ENCODE data around the gene EPB41L2.

EPB41L2 gene

DNA sequence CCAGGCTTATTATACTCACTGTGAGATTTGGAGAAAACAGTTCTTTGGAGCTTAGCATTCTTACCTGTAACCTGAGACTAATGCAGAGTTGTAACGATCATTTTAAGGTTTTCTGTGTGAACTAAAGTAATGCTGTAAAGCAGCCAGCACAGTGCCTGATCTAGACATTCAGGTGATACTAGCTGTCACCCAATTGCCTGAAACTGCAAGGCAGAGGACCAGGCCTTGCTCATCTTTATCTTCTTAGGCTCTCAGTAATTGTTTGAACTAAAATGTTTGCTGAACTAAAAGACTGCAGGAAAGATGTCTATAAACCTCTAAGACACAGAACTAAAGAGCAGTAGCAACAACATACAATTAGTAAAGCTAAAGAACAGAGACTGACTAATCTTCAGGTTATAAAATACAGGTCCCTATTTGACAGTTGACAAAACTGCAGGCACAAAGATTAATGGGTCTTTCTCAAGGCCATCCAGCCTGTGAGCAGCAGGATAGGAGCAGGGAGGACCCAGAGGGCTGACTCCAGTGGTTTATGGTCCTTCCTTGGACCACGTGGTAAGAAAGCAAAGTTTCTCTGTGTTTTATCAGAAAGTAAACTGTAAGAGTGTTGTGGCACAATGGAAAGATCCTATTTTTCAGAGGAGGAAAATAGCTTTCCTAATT lies 204.4 kb downstream of the EPB41L2 start:
- DNase-seq: no peak

DNA sequence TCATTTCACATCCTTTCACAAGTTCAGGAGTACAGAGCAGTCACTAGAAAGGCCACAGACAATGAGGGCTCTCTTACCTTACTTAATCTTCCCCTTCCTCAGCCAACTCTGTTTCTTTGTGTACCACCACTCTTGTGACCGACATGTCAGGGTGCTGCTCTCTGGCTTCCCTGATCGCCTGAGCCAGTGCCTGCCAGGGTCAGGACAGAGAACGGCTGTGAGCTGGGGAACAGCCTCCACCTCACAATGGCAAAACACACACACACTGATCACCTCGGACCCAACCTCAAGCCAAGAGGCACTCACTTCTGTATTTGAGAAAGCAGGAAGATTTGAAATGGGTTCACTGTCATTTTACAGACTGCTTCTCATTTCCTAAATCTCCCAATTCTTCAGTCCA lies 205.0 kb downstream of the EPB41L2 start:
- no peak for DNase-seq

DNA sequence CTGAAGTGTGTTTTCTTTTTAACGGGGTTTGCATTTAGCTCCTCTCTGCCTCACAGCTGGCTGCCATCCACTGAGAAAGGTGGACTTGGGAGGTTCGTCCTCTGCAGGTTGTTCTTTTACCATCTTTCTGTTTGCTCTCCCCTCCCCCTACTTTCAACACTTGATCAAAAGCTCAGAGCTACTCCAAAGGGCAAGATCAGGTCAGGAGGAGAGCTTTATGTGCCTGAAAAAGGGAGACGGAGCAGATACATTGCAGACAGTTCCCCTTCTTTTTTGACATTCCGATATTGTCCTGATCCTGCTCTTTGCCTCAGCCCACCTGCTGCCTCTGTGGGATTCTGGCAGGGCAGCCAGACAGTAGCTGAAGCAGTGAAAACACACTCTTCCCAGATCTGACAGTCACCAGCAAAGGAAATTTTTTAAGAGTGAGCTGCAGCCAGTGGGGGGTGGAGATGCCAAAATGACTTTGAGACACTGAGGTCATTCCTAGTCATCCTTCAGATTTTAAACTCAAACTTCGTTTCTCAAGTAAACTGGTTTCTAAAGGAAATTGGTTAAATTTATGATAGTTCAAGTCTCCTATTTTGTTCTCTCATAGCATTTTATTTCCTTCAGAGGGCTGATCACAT lies 209.4 kb downstream of the EPB41L2 start:
- no peak for DNase-seq

DNA sequence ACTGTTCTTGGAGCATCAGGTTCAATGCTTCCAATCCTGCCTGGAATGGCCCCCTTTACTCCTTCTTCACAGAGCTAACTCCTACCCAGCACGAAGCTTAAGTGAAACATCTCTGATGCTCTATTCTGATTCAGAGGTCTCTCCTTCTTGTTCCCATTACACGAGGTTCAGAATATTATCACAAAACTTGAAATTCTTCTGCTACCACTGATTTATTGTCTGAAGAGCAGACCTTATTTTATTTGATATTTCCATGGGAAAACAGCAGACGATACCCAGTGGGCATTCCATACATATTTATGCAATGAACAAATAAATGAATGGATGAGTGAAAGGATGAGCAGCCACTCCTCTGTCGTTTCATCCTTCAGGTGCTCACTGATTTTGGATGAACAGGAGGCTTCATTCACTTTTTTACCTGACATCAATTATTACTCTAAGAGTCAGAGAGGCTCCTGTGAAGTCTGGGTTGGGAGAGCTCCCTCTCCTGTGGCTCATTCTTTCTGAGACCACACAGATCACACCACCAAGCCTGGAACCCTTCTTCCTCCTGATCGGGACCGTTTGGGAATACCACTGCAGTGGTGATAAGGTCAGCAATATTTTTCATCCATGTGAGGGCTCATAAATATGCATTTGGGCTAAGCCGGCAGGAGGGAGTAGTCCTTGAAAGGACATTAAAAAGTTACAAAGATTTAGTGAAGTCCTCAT lies 210.0 kb downstream of the EPB41L2 start:
- no peak for DNase-seq

DNA sequence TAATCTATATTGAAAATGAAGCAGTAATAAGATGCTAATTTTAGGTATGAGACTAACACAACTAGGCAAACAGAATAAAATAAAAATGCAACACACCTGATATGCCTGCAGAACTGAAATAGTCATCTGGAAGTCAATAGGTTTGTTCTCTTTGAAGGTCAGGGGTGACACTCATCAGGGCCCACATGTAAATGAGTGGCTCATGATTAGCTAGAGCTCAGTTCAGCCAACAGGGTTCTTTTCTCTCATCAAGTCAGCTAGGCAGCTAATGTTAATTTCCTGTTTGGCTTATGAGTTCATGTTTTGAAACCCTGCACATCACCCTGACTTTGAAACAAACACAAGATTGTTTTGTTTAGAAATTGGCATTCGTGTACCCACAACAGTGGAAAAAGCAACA lies 212.0 kb downstream of the EPB41L2 start:
- DNase-seq: no peak

DNA sequence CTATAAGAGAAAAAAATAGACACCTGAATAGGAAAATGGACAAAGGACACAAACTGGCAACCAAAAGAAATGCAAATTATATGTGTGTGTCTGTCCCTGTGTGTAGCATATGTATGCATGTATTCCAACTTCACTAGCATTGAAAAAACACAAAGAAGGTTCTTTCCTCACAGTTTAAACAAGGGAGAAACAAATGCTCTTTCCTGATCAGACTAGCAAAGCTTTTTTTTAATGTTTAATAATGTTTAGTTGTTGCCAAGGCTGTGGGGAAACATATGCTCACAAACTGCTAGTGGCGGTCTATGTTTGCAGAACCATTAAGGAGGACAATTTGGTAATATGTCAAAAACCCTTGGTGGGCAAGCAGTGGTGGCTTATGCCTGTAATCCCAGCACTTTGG lies 213.5 kb downstream of the EPB41L2 start:
- no peak for DNase-seq

DNA sequence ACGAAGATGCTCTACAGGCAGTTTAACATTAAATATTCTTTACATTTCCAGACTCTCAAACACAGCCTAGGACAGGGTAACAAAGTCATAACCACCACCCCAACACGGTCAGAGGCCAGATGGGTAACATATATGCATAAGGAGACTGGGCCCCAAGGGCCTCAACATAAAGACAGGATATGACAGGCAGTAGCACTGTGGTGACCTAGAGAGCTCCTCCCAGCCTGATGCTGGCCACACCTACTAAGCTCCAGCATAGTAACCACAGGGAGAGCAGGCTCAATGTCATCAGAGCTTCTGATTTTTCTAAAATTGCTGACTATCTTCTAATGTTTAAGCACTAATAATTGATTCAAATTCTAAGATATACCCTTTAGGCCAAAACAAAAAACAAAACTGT lies 214.1 kb downstream of the EPB41L2 start:
- no peak for DNase-seq

DNA sequence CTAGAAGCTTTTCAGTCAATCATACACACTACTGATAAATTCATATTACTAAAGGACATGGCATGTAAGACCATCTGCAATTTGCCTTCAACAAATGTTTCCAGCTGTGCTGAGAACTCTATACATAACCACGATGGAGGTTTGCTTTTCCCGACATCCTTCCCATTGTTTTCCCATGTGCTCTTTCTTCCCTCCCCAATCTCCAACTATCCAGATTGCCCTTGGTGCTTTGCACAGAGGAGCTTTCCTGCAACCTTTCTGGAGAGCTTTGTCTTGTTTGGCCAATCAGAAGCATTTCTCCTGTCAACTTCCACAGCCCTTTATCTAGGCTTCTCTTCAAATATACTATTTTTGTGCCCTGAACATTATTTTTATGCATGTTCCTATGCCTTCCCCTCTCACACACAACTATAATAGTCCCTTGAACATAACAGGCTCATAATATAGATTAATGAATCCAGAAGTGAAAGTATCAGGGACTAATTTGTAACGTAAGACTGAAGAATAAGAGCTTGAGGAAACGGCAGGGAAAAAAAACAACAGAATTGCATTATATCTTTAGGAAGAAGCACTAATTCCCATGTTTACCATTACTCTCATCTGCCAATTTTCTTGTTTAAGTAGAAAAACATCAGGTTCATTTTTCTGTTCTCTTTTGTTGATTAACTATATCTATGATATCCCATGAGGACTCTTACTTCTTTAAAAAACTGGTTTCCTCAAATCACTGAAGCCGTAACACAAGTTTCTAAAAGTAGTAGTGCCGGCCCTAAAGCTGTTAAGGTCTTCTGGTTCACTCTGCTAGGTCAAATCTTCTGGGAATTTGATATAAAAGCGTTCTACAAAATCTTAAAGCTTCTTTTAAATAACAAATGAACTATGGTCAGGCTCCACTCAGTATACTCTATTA lies 215.8 kb downstream of the EPB41L2 start:
- no peak for DNase-seq

DNA sequence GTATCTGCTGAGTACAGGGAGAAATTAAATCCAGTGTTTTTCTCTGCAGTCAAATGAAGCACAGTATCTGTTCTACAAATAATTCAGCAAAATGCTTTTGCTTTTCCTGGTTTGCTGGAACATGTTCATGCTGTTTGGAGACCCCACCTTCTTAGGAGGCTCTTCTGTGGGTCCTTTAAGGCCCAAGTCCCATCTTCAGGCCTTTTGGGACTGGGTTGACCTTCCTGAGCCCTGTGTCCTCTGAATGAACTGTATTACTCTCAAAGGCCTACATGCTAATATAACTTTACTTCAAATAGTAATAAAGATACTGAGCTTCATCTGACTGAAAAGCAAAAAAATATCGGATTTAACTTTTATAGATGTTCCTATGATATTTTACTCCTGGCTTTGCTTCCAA lies 216.5 kb downstream of the EPB41L2 start:
- no peak for DNase-seq

DNA sequence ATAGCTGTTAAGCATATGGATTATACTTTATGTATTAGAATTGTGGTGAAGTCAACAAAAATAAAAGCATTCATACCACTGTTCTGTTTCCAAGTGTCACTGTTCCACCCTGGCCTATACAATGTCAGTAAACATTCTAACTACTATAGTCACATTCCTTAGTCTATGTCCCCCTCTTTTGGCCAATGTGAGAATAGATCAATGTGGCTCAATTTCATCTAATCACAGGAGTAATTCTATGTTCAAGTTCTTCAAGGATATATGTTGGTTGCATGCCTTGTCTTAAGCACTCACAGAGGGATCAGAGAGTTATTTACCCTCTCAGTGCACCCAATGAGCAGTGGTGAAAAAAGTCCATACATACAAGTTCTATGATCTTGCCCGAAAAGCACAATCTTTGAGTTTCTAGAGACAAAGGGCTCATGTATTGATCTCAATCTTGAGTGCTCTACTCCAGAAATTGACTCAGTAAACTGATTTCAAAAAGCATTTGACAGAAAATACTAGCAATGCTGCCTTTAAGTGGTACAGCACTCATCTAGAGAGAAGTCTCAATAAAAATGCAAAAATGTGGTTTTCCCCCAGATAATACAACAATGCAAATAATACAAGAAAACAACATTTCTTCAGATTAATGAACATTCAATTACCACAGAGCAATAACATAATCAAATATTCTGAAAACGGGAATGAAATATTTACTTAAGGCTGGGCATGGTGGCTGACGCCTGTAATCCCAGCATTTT lies 219.3 kb downstream of the EPB41L2 start:
- no peak for DNase-seq

DNA sequence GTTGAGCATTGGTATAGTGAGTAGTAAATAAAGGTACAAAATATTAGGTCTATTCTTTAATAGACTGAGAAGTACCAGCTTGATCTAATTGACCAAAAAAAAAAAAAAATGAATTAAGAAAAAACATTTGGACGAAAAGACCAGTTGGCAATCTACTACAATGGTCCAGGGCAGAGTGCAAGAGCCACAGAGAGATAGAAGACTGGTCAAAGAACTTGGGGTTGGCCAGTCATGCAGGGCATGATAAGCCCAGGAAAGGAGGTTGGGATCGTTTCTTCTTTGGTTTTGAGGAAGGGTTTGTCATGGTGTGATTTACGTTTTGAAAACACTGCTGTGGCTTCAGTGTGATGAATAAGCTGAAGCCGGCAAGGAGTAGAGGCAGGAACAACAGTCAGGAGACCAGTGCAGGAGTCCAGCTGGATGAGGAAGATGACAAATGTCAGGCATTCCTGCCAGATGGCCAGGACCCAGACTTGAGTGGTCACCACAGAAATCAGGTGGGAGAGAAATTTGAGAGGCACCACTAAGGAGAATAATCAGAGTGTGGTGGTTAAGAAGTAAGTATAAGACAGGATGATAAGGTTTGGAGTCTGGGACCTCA lies 221.8 kb downstream of the EPB41L2 start:
- no peak for DNase-seq

DNA sequence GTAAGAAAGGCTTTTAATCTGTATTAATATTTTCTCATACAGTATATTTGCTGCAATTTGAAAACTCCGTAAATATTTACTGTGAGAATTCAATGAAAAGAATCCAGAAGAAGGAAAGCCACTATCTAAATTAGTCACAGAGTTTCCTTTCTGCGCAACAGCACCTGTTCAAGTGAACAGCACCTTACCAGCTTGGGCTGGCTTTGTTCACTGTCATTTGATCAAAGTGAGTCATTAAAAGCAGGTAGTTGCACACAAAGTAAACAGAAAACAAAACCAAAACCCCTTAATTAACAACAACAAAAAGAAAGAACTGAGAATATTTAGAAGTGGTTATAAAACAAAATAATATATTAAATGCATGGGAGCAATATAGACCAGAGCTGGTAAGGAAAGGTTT lies 223.0 kb downstream of the EPB41L2 start:
- DNase-seq: no peak

DNA sequence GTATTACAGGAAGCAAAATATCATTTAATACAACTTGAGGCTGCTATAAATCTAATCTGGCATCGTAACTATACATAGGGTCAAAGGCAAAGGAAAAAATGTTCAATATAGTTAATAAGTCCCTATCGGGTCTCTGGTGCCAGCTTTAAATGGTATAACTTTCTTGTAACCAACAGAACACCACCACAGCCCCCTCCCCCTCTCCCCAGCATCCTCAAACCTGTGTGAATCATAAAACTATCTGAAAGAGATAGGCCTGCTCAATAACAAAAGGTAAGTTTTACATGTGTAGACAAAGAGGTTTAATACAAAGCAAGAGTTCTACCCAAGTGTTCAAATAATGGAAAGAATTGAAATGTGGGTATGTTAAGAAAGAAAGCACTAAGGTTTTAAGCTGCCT lies 223.7 kb downstream of the EPB41L2 start:
- no peak for DNase-seq

DNA sequence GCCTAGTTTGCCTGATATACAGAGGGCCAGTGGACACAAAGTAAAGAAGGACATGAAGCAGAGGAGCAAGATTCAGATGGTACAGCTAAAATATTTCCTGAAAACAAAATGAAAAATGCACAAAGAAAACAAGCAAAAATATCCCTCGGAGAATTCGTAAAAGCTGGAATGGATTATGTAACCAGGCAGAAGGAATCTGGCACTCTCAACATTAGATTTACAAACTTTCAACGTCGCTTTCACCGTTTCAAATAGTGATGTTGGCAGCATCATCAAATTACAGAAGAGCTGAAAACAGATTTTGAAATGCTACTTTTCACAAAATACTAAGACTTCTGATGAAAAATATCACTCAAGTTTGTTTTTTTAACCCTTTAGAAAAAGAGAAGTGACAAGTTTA lies 224.1 kb downstream of the EPB41L2 start:
- no peak for DNase-seq

DNA sequence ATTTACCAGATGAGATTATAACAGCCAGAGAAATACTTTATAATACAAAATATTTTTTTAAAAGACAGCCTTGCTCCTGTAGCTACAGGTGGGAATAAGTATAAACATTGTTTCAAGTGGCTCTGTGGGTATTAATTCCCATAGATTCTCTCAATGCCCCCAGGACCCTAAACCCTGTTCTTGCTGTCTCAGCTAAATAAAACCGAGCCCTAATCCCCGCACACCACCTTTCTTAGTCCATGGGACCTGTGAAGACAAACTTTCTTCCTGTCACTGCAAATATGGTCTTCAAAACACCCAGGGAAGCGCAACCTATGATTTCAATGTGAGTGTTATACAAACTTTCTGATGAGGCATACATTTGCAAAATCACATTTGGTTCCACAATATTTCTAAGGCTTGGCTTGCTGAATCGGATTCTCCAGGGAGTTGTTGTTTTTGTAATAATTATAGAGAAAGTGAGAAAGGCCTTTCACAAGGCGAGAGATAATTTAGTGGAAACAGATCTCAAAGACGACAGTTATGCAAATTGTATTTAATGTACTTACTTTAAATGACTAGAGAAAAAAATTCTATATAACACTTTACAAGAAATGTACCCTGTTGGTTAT lies 224.7 kb downstream of the EPB41L2 start:
- DNase-seq: no peak

DNA sequence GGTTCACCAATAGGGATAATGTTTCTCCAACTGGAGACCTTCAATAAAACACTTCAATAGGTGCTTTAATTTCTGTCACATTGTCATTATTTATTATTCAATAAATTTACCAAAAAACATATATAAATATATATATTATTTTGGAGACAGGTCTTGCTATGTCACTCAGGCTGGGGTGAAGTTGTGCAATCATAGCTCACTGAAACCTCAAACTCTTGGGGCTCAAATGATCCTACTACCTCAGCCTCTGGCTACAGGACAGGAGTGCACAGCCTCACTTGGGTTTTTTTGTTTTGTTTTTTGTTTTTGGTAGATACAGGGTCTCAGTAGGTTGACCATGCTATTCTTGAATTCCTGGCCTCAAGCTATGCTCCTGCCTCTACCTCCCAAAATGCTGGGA lies 226.0 kb downstream of the EPB41L2 start:
- DNase-seq: no peak

DNA sequence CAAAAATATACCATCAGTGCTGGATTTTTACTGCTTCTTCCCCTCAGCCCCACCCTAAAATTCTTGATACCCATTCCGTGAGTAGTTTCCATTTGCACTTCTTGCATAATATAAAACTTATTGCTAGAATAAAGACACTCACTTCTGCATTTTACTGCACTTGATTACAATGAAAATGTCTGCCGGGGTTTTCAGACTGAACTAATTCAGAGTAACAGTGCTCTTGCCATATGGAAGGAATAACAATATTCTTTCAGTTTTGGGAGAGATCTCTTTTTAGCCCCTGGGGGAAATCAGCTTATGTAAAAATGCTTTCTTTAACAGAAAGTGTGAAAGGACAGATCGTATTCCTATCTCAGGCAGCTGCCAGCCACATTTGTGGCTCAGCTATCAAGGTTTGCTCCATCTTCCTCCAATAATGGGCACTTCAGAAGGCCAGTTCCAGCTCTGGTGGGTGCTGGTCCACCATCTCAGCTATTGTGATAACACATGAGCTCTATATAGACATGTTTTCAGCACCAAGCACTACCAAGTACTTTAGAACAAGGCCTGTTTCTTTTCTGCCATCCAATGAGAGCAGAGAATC lies 226.9 kb downstream of the EPB41L2 start:
- DNase-seq: no peak

DNA sequence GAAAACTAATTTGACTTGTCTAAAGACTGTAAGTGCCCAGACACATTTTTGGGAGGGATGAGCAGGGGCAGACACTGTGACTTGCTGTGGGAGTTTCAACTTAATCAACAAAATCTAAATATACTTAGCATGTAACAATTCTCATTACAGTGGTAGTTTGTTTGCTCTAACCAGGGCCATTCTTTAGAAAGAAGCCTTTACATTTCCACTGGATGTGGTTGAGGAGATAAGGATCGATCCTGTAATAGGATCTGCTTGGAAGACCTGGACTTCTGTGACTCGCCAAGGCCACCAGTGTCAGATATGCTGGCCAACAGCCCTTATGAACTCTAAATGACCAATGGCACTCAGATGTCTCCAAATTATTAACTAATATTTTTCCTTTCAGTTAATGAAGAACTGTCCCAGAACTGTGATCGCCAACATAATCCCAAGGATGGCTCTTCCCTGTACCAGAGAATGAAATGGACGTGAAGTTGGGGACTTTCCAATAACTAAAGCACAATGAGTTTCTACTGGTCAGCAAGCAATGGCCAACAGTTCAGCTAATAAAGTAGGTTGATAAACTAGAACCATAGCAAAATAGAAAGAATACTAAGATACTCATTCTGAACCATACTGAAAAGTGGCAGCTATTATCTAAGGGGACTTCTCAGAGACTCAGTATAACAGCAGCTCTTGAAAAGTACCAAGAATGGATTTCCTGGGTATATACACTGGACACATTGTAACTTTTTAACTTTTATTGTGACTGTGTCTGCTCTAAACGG lies 228.4 kb downstream of the EPB41L2 start:
- no peak for DNase-seq

DNA sequence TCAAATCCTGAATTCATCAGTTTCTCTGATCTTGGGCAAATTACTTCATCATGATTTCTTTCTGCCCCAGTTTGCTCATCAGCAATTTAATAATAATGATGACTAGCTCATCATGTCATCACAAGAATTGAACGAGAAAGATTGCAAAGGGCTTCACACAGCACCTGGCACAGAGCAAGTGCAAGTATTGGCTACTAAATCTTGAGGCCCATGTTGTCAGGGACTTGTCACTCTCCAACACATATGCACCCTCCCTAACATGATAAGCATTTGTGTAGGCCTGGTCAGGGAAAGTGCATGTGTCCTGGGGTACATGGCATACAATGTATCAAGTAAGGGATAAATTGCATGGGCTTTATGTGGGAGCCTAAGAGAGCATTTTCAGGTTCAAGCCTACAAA lies 229.5 kb downstream of the EPB41L2 start:
- DNase-seq: no peak

DNA sequence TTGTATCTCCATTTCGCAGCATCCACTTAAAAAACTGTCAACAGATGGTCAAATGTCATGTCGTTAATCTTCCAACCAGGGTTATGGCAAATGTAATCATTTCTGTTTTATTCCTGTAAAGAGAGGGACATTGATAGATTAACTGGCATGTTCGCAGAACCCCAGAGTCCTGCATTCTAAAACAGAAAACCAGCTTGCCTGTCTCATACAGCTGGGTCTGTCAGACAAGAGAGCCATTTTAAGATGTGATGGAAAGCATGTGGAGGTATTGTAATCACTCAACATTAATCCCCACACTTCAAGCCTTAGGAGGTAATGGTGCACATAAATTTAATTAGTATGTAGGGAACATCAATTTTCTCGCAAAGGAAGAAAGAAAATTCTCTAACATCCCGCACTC lies 231.4 kb downstream of the EPB41L2 start:
- no peak for DNase-seq
